Mucosa of stomach (tissue), 1 donor: ENCODE measurements around the gene CACHD1.

ENCODE experiments used
- H3K27me3 ChIP-seq: one replicate; pipeline ENCODE4 v1.7.0; 2013; ENCODE audit warnings: mild to moderate bottlenecking, low read length; ENCODE audit not compliant: control insufficient read depth, insufficient read depth
- H3K36me3 ChIP-seq: one replicate; pipeline ENCODE4 v1.7.0; 2013; ENCODE audit warnings: low read length; ENCODE audit not compliant: control insufficient read depth, insufficient read depth
- H3K4me1 ChIP-seq: one replicate; pipeline ENCODE4 v1.7.0; 2013; ENCODE audit warnings: mild to moderate bottlenecking, low read length; ENCODE audit not compliant: control insufficient read depth, insufficient read depth
- H3K4me3 ChIP-seq: one replicate; pipeline ENCODE4 v1.7.0; 2013; ENCODE audit warnings: low read length
- H3K9ac ChIP-seq: one replicate; pipeline ENCODE4 v1.7.0; 2013; ENCODE audit warnings: mild to moderate bottlenecking, low read length, moderate library complexity
- H3K9me3 ChIP-seq: one replicate; pipeline ENCODE4 v1.7.0; 2013; ENCODE audit warnings: mild to moderate bottlenecking, low read length, moderate library complexity; ENCODE audit not compliant: control insufficient read depth
- donor health status: Pancreatic carcinoma.

The CACHD1 gene

GRCh38 chr1:64469977-64470664, at the start of gene CACHD1:
TSS of gene CACHD1 (plus strand) at chr1:64470129. CDS start at chr1:64470745, 616 bp downstream.
- peak within 1 kb of the TSS; percentile 70 for H3K4me3 ChIP-seq
- H3K4me1 ChIP-seq = peaks cover 17% of the 10 kb centered on the region
- H3K9ac ChIP-seq = peak within 1 kb of the TSS; percentile 66
- H3K27me3 ChIP-seq = peaks cover 3% of the 10 kb centered on the region
- no peaks in the 10 kb centered on the region for H3K9me3 ChIP-seq
- H3K36me3 ChIP-seq = no peaks in the 10 kb centered on the region

GRCh38 chr1:64421377-64421776, 48.6 kb upstream of the CACHD1 start:
- Histone ChIP-seq H3K36me3 (no peaks in the 10 kb centered on the region), H3K9ac (no peak overlapping the region)

GRCh38 chr1:64423526-64423925, 46.4 kb upstream of the CACHD1 start:
- Histone ChIP-seq H3K4me3 (no peak overlapping the region), H3K9me3 (no peaks in the 10 kb centered on the region), H3K27me3 (no peaks in the 10 kb centered on the region), H3K36me3 (no peaks in the 10 kb centered on the region), H3K9ac (no peak overlapping the region), H3K4me1 (no peaks in the 10 kb centered on the region)

More at GRCh38 chr1:64421377-64421776, 48.6 kb upstream of the CACHD1 start:
- H3K4me3 ChIP-seq = no peak overlapping the region
- no peaks in the 10 kb centered on the region for H3K27me3 ChIP-seq
- H3K9me3 ChIP-seq = no peaks in the 10 kb centered on the region
- no peaks in the 10 kb centered on the region for H3K4me1 ChIP-seq

- H3K4me1 ChIP-seq = no peaks in the 10 kb centered on the region
- H3K9me3 ChIP-seq = no peaks in the 10 kb centered on the region
- H3K4me3 ChIP-seq = no peak overlapping the region
- no peaks in the 10 kb centered on the region for H3K36me3 ChIP-seq
- no peak overlapping the region for H3K9ac ChIP-seq
- H3K27me3 ChIP-seq = no peaks in the 10 kb centered on the region
These were observed 45.5 kb upstream of the CACHD1 start for GRCh38 chr1:64424412-64424811.

GRCh38 chr1:64425521-64425920, 44.4 kb upstream of the CACHD1 start:
- H3K9ac ChIP-seq = no peak overlapping the region
- H3K27me3 ChIP-seq = no peaks in the 10 kb centered on the region
- no peaks in the 10 kb centered on the region for H3K4me1 ChIP-seq
- no peaks in the 10 kb centered on the region for H3K9me3 ChIP-seq
- H3K36me3 ChIP-seq = no peaks in the 10 kb centered on the region
- no peak overlapping the region for H3K4me3 ChIP-seq

GRCh38 chr1:64426681-64427080, 43.2 kb upstream of the CACHD1 start:
- no peak overlapping the region for H3K4me3 ChIP-seq
- no peaks in the 10 kb centered on the region for H3K4me1 ChIP-seq
- H3K9ac ChIP-seq = no peak overlapping the region
- no peaks in the 10 kb centered on the region for H3K9me3 ChIP-seq
- no peaks in the 10 kb centered on the region for H3K27me3 ChIP-seq
- no peaks in the 10 kb centered on the region for H3K36me3 ChIP-seq

- Histone ChIP-seq H3K36me3 (no peaks in the 10 kb centered on the region), H3K9ac (no peak overlapping the region), H3K4me1 (no peaks in the 10 kb centered on the region), H3K9me3 (no peaks in the 10 kb centered on the region), H3K4me3 (no peak overlapping the region), H3K27me3 (no peaks in the 10 kb centered on the region)
These were observed 42.0 kb upstream of the CACHD1 start for GRCh38 chr1:64427879-64428278.

- Histone ChIP-seq H3K27me3 (no peaks in the 10 kb centered on the region), H3K4me3 (no peak overlapping the region), H3K9me3 (no peaks in the 10 kb centered on the region), H3K36me3 (no peaks in the 10 kb centered on the region), H3K9ac (no peak overlapping the region), H3K4me1 (no peaks in the 10 kb centered on the region)
These were observed 36.6 kb upstream of the CACHD1 start for GRCh38 chr1:64433308-64433707.

- H3K4me1 ChIP-seq = no peaks in the 10 kb centered on the region
- H3K9ac ChIP-seq = no peak overlapping the region
- no peaks in the 10 kb centered on the region for H3K9me3 ChIP-seq
- no peaks in the 10 kb centered on the region for H3K36me3 ChIP-seq
- no peaks in the 10 kb centered on the region for H3K27me3 ChIP-seq
- no peak overlapping the region for H3K4me3 ChIP-seq
These were observed 36.2 kb upstream of the CACHD1 start for GRCh38 chr1:64433747-64434146.

GRCh38 chr1:64435000-64435399, 34.9 kb upstream of the CACHD1 start:
- Histone ChIP-seq H3K9ac (no peak overlapping the region), H3K4me1 (no peaks in the 10 kb centered on the region), H3K36me3 (no peaks in the 10 kb centered on the region), H3K27me3 (no peaks in the 10 kb centered on the region), H3K4me3 (no peak overlapping the region), H3K9me3 (no peaks in the 10 kb centered on the region)

GRCh38 chr1:64437453-64437852, 32.5 kb upstream of the CACHD1 start:
- H3K36me3 ChIP-seq = no peaks in the 10 kb centered on the region
- no peak overlapping the region for H3K9ac ChIP-seq
- H3K9me3 ChIP-seq = no peaks in the 10 kb centered on the region
- no peak overlapping the region for H3K4me3 ChIP-seq
- H3K4me1 ChIP-seq = no peaks in the 10 kb centered on the region
- no peaks in the 10 kb centered on the region for H3K27me3 ChIP-seq

GRCh38 chr1:64440183-64440826, 29.6 kb upstream of the CACHD1 start:
- H3K27me3 ChIP-seq = no peaks in the 10 kb centered on the region

More at GRCh38 chr1:64440183-64440826, 29.6 kb upstream of the CACHD1 start:
- Histone ChIP-seq H3K9ac (no peak overlapping the region), H3K9me3 (no peaks in the 10 kb centered on the region), H3K4me1 (no peaks in the 10 kb centered on the region), H3K36me3 (no peaks in the 10 kb centered on the region), H3K4me3 (no peak overlapping the region)
